ENCODE data around the gene SPIB.

- TF ChIP-seq CTCF (IDR thresholded peaks at IDR 0.05) = no peak
- TF ChIP-seq EP300 (IDR thresholded peaks at IDR 0.05) = no peak
- no peak for TF ChIP-seq POLR2A (IDR thresholded peaks at IDR 0.05)
- no peak for TF ChIP-seq POLR2AphosphoS5 (IDR thresholded peaks at IDR 0.05)
Observed at GRCh38 chr19:50409347-50409746, 9.4 kb upstream of the SPIB start.

All from sigmoid colon (tissue), 4 donors.